Measurements from ENCODE around the gene HOXA13. TPM values are rescaled to one million over a fixed set of nuclear protein-coding genes. Genes with fewer than 3 reads are reported as not detected.

HOXA13 gene
- total RNA-seq, 1 experiment from 2014 or later, result 12.1 TPM

GRCh38 chr7:27213433-27214238 is 13.7 kb upstream of the HOXA13 start:
- H3K4me2 ChIP-seq (ENCODE audit: low read length), result no peak overlapping the region
- H3K27me3 ChIP-seq (ENCODE audit: low read length), result no peaks in the 10 kb centered on the region
- intact Hi-C loops (cut with micrococcal nuclease), result no loop called here
- H3K9ac ChIP-seq (ENCODE audit: low read length), result no peak overlapping the region
- no TSS peak for BruUV-seq (replicated peaks)
- DNase-seq, result no peak
- no peaks in the 10 kb centered on the region for H3K79me2 ChIP-seq (ENCODE audit: low read length)
- no peaks in the 10 kb centered on the region for H3F3A ChIP-seq (ENCODE audit: low read length, unreplicated experiment)
- no peak overlapping the region for H2AFZ ChIP-seq (ENCODE audit: low read length)
- no peak overlapping the region for H3K27ac ChIP-seq (ENCODE audit: low read length)
- POLR2A ChIA-PET (ENCODE audit: unreplicated experiment), result no interaction called here
- CTCF ChIA-PET, result no interaction called here
- no peaks in the 10 kb centered on the region for H4K20me1 ChIP-seq (ENCODE audit: low read length)
- H3K4me1 ChIP-seq (ENCODE audit: insufficient read depth, low read length), result peaks cover 13% of the 10 kb centered on the region
- no peak for ATAC-seq
- H3K9me2 ChIP-seq (replicated peaks; ENCODE audit: low read length), result no peaks in the 10 kb centered on the region
- no peak for TF ChIP-seq EZH2 (IDR thresholded peaks at IDR 0.05; ENCODE audit: low read length, unreplicated experiment)
- TF ChIP-seq CTCF (conservative IDR thresholded peaks at IDR 0.05; ENCODE audit: low read depth, low read length), result no peak
- TF ChIP-seq EZH2phosphoT487 (IDR thresholded peaks at IDR 0.05; ENCODE audit: borderline replicate concordance, low read length), result no peak
- H3K4me3 ChIP-seq (ENCODE audit: low read length), result no peak overlapping the region
- no peaks in the 10 kb centered on the region for H3K9me3 ChIP-seq (ENCODE audit: low read length)
- no peaks in the 10 kb centered on the region for H3K36me3 ChIP-seq (ENCODE audit: low read depth, low read length)

- Histone ChIP-seq H3K79me2 (ENCODE audit: low read length) (peaks cover 6% of the 10 kb centered on the region), H3K4me3 (ENCODE audit: low read length) (no peak overlapping the region), H3K27ac (ENCODE audit: low read length) (no peak overlapping the region), H3K9ac (ENCODE audit: low read length) (no peak overlapping the region), H2AFZ (ENCODE audit: low read length) (no peak overlapping the region), H3K4me1 (ENCODE audit: insufficient read depth, low read length) (peaks cover 21% of the 10 kb centered on the region), H3K9me3 (ENCODE audit: low read length) (no peaks in the 10 kb centered on the region), H3K9me2 (replicated peaks; ENCODE audit: low read length) (no peaks in the 10 kb centered on the region), H3F3A (ENCODE audit: low read length, unreplicated experiment) (no peaks in the 10 kb centered on the region), H3K36me3 (ENCODE audit: low read depth, low read length) (no peaks in the 10 kb centered on the region), H4K20me1 (ENCODE audit: low read length) (no peaks in the 10 kb centered on the region), H3K27me3 (ENCODE audit: low read length) (no peaks in the 10 kb centered on the region), H3K4me2 (ENCODE audit: low read length) (no peak overlapping the region)
- ChIA-PET POLR2A (ENCODE audit: unreplicated experiment) (no interaction called here), CTCF (no interaction called here)
- ATAC-seq (no peak), DNase-seq (no peak)
- BruUV-seq (replicated peaks), result no TSS peak
- no peak for TF ChIP-seq EZH2 (IDR thresholded peaks at IDR 0.05; ENCODE audit: low read length, unreplicated experiment)
- no peak for TF ChIP-seq CTCF (conservative IDR thresholded peaks at IDR 0.05; ENCODE audit: low read depth, low read length)
- TF ChIP-seq EZH2phosphoT487 (IDR thresholded peaks at IDR 0.05; ENCODE audit: borderline replicate concordance, low read length), result no peak
- intact Hi-C loops (cut with micrococcal nuclease), result no loop called here
These were observed 12.9 kb upstream of the HOXA13 start for GRCh38 chr7:27212497-27213432.

Measured in PC-3 (cell line).